ENCODE measurements around the gene LSM5.
A peak's percentile ranks its signal among the peaks of the same experiment; 100 is the strongest.
"Not testable (repeated sequence)": the region's sequence is repeated elsewhere in the genome, so short reads cannot be mapped to it uniquely, and the experiment has no call there.

Gene LSM5

DNA sequence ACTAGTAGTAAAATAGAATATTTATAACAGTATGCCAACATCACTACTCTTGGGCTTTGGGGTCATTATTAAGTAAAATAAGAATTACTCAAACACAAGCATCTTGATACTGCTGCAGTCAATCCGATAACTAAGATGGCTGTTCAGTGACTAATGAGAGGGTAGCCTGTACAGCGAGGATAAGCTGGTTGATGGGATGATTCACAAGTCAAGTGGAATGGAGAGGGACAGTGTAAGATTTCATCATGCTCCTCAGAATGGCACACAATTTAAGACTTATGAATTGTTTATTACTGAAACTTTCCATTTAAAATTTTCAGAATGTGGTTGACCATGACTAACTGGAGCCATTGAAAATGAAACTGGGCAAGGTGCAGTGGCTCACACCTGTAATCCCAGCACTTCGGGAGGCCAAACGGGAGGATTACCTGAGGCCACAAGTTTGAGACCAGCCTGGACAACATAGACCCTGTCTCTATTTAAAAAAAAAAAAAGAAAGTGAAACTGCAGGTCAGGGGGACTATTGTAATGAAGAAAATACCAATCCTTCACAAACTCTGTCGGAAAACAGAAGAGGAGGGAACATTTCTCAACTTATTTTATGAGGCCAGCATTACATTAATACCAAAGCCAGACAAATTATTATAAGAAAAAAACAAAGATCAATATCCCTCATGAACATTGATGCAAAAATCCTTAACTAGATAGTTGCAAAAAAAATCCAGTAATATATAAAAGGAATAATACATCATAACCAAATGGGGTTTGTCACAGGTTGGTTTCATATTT, 16.3 kb upstream of the LSM5 start:
- DNase-seq (ENCODE audit: extremely low read depth, insufficient read length): no peak
- no peak overlapping the region for H3K4me3 ChIP-seq (replicated peaks; ENCODE audit: low read depth, low read length)
- TF ChIP-seq, protein P1, sequence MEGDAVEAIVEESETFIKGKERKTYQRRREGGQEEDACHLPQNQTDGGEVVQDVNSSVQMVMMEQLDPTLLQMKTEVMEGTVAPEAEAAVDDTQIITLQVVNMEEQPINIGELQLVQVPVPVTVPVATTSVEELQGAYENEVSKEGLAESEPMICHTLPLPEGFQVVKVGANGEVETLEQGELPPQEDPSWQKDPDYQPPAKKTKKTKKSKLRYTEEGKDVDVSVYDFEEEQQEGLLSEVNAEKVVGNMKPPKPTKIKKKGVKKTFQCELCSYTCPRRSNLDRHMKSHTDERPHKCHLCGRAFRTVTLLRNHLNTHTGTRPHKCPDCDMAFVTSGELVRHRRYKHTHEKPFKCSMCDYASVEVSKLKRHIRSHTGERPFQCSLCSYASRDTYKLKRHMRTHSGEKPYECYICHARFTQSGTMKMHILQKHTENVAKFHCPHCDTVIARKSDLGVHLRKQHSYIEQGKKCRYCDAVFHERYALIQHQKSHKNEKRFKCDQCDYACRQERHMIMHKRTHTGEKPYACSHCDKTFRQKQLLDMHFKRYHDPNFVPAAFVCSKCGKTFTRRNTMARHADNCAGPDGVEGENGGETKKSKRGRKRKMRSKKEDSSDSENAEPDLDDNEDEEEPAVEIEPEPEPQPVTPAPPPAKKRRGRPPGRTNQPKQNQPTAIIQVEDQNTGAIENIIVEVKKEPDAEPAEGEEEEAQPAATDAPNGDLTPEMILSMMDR (IDR thresholded peaks at IDR 0.05; ENCODE audit: insufficient read depth, low read length, poor library complexity, severe bottlenecking): no peak

GRCh38 chr7:32502728-32503127, 12.5 kb upstream of the LSM5 start:
- Histone ChIP-seq H3K36me3 (ENCODE audit: control insufficient read depth, insufficient read depth, low read length) (no peaks in the 10 kb centered on the region), H3K4me3 (replicated peaks; ENCODE audit: low read depth, low read length) (no peak overlapping the region), H3K27me3 (replicated peaks; ENCODE audit: control insufficient read depth, insufficient read depth, low read length) (no peaks in the 10 kb centered on the region)
- TF ChIP-seq, protein P1 (IDR thresholded peaks at IDR 0.05; ENCODE audit: insufficient read depth, low read length, poor library complexity, severe bottlenecking): no peak
- DNase-seq (ENCODE audit: extremely low read depth, insufficient read length): no peak

More for the DNA sequence above, 16.3 kb upstream of the LSM5 start:
- H3K27me3 ChIP-seq (replicated peaks; ENCODE audit: control insufficient read depth, insufficient read depth, low read length): no peaks in the 10 kb centered on the region
- H3K36me3 ChIP-seq (ENCODE audit: control insufficient read depth, insufficient read depth, low read length): no peaks in the 10 kb centered on the region; the same call in 1 of the 2 replicates

GRCh38 chr7:32501522-32501921, 11.3 kb upstream of the LSM5 start:
- Histone ChIP-seq H3K27me3 (replicated peaks; ENCODE audit: control insufficient read depth, insufficient read depth, low read length) (no peaks in the 10 kb centered on the region), H3K4me3 (replicated peaks; ENCODE audit: low read depth, low read length) (no peak overlapping the region), H3K36me3 (ENCODE audit: control insufficient read depth, insufficient read depth, low read length) (no peaks in the 10 kb centered on the region)
- DNase-seq (ENCODE audit: extremely low read depth, insufficient read length): no peak
- TF ChIP-seq, protein P1 (IDR thresholded peaks at IDR 0.05; ENCODE audit: insufficient read depth, low read length, poor library complexity, severe bottlenecking): no peak

DNA sequence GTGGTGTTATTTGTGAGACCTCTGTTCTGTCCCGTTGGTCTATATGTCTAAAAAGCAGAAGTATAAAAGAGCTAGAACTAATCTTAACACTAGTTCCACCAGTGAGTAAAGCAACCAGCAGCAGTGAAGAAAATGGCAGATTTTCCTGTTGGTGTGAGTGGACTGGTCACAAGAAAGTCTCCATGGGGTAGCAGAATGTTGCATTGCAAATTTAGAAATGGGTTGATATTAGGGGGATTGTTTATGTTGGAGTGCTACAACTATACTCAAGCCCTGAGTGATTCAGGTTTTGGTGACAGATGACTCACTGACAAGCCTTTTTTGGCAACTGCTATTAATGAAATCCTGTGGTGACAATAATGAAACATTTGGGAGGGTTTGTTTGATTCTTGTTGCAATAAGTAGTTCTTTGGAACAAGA, 10.8 kb upstream of the LSM5 start:
- peak; percentile 27 for DNase-seq (ENCODE audit: extremely low read depth, insufficient read length)
- Histone ChIP-seq H3K27me3 (replicated peaks; ENCODE audit: control insufficient read depth, insufficient read depth, low read length) (no peaks in the 10 kb centered on the region), H3K4me3 (replicated peaks; ENCODE audit: low read depth, low read length) (no peak overlapping the region), H3K36me3 (ENCODE audit: control insufficient read depth, insufficient read depth, low read length) (no peaks in the 10 kb centered on the region)
- TF ChIP-seq, protein P1 (IDR thresholded peaks at IDR 0.05; ENCODE audit: insufficient read depth, low read length, poor library complexity, severe bottlenecking): no peak

GRCh38 chr7:32500216-32500615, 10.0 kb upstream of the LSM5 start:
- H3K4me3 ChIP-seq (replicated peaks; ENCODE audit: low read depth, low read length); H3K27me3 ChIP-seq (replicated peaks; ENCODE audit: control insufficient read depth, insufficient read depth, low read length); H3K36me3 ChIP-seq (ENCODE audit: control insufficient read depth, insufficient read depth, low read length); DNase-seq (ENCODE audit: extremely low read depth, insufficient read length): not testable (repeated sequence)

- H3K27me3 ChIP-seq (replicated peaks; ENCODE audit: control insufficient read depth, insufficient read depth, low read length); H3K4me3 ChIP-seq (replicated peaks; ENCODE audit: low read depth, low read length); H3K36me3 ChIP-seq (ENCODE audit: control insufficient read depth, insufficient read depth, low read length); DNase-seq (ENCODE audit: extremely low read depth, insufficient read length): not testable (repeated sequence)
Observed at GRCh38 chr7:32499755-32500154, 9.6 kb upstream of the LSM5 start.

Measured in GM06990 (cell line).